ACC112 (cell line): Measurements from ENCODE around the gene LPAR1.

Source experiments
- H2AFZ ChIP-seq: fragments of 200-600 bp; sonication (generic); one replicate; pipeline ENCODE4 v1.6.0; 2017; ENCODE audit warnings: antibody characterized with exemption, low read length; ENCODE audit not compliant: unreplicated experiment
- H3K27ac ChIP-seq: fragments of 200-600 bp; sonication (generic); 2 replicates; pipeline ENCODE4 v1.5.1; 2014; ENCODE audit warnings: low read depth, mild to moderate bottlenecking, antibody characterized with exemption, low read length, moderate library complexity
- H3K27me3 ChIP-seq: fragments of 200-600 bp; sonication (generic); 2 replicates; pipeline ENCODE4 v1.6.1; 2014; ENCODE audit warnings: mild to moderate bottlenecking, antibody characterized with exemption, low read length, moderate library complexity, mixed read lengths; ENCODE audit not compliant: insufficient read depth
- H3K36me3 ChIP-seq: fragments of 200-600 bp; sonication (generic); 2 replicates; pipeline ENCODE4 v1.6.1; 2016; ENCODE audit warnings: mild to moderate bottlenecking, antibody characterized with exemption, low read length, moderate library complexity, mixed read lengths; ENCODE audit not compliant: insufficient read depth
- H3K4me1 ChIP-seq: fragments of 200-600 bp; sonication (generic); one replicate; pipeline ENCODE4 v1.6.1; 2016; ENCODE audit warnings: low read length, mixed read lengths; ENCODE audit not compliant: insufficient read depth, unreplicated experiment, control insufficient read depth
- H3K4me3 ChIP-seq: fragments of 200-600 bp; sonication (generic); 2 replicates; pipeline ENCODE4 v1.5.1; 2014; ENCODE audit warnings: mild to moderate bottlenecking, low read depth, low read length
- H3K79me2 ChIP-seq: fragments of 200-600 bp; sonication (generic); one replicate; pipeline ENCODE4 v1.6.0; 2016; ENCODE audit warnings: low read length; ENCODE audit not compliant: control insufficient read depth, unreplicated experiment, insufficient read depth

Gene LPAR1

GRCh38 chr9:111001526-111001925 is 36.7 kb downstream of the LPAR1 start:
- peaks cover 66% of the 10 kb centered on the region for H3K4me1 ChIP-seq
- H3K36me3 ChIP-seq, result peaks cover 13% of the 10 kb centered on the region; the same call in 1 of the 2 replicates
- H3K79me2 ChIP-seq, result peaks cover 92% of the 10 kb centered on the region
- no peak overlapping the region for H3K27ac ChIP-seq
- no peak overlapping the region for H2AFZ ChIP-seq
- no peaks in the 10 kb centered on the region for H3K27me3 ChIP-seq
- H3K4me3 ChIP-seq, result no peak overlapping the region

DNA sequence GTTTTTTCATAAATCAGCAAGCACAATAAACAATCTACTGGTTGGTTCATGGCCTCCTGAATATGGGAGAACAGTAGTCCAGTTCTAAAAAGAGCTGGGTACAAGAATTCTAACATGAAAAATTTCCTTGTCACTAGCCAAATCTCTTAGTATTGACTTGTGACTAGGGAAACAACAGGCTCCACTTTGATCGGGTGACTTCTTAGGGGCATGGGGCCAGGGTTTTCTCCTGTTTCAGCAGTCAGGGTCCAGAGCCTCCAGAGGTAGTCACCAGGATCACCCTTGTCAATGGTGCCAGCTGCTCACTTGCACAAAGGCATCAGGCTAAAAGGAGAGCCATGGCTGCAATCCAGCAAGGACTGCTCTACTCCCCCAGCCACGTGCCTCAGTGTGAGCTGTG is 38.1 kb downstream of the LPAR1 start:
- Histone ChIP-seq H3K36me3 (peaks cover 13% of the 10 kb centered on the region; the same call in 1 of the 2 replicates), H3K27me3 (no peaks in the 10 kb centered on the region), H2AFZ (no peak overlapping the region), H3K4me3 (no peak overlapping the region), H3K4me1 (peaks cover 70% of the 10 kb centered on the region), H3K79me2 (peaks cover 93% of the 10 kb centered on the region), H3K27ac (no peak overlapping the region)

DNA sequence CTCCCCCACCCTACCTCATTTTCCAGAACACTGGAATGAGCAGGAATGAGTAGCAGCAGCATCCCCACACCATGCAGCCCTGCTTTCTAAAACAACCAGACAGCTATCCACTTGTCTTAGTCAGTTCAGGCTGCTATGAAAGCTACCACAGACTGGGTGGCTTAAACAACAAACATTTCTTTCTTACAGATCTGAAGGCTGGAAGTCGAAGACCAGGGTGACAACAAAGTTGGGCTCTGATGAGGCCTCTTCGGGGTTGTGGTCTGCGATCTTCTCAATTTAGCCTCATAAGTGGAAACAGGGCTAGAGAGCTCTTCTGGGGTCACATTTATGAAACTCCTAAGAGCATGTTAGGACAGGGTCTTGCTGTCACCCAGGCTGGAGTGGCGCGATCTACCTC is 38.9 kb downstream of the LPAR1 start:
- no peak overlapping the region for H3K4me3 ChIP-seq
- peaks cover 94% of the 10 kb centered on the region for H3K79me2 ChIP-seq
- no peaks in the 10 kb centered on the region for H3K27me3 ChIP-seq
- H3K27ac ChIP-seq, result peak overlapping the region; percentile 6; the same call in 1 of the 2 replicates
- no peak overlapping the region for H2AFZ ChIP-seq
- H3K36me3 ChIP-seq, result peaks cover 9% of the 10 kb centered on the region; the same call in 1 of the 2 replicates
- H3K4me1 ChIP-seq, result peaks cover 72% of the 10 kb centered on the region

DNA sequence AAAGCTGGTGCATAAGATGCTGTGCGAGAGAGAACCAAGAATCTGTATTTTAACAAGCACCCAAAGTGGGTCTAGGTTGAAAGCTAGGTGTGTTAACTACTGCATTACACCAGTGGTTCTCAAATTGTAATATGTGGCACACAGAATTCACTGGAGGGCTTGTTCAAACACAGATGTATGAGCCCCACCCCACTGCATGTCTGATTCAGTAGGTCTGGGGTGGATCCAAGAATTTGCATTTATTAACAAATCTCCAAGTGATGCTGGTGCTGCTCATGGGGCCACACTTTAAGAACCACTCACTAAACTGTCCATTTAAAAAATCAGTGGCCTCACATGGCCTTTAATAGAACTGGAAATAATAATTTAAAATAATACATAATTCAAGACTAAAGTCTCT is 40.4 kb downstream of the LPAR1 start:
- no peak overlapping the region for H3K4me3 ChIP-seq
- no peak overlapping the region for H2AFZ ChIP-seq
- H3K36me3 ChIP-seq, result peaks cover 3% of the 10 kb centered on the region; the same call in 1 of the 2 replicates
- H3K27ac ChIP-seq, result peak overlapping the region; percentile 85
- H3K27me3 ChIP-seq, result no peaks in the 10 kb centered on the region
- H3K79me2 ChIP-seq, result peaks cover 91% of the 10 kb centered on the region
- peaks cover 71% of the 10 kb centered on the region for H3K4me1 ChIP-seq

DNA sequence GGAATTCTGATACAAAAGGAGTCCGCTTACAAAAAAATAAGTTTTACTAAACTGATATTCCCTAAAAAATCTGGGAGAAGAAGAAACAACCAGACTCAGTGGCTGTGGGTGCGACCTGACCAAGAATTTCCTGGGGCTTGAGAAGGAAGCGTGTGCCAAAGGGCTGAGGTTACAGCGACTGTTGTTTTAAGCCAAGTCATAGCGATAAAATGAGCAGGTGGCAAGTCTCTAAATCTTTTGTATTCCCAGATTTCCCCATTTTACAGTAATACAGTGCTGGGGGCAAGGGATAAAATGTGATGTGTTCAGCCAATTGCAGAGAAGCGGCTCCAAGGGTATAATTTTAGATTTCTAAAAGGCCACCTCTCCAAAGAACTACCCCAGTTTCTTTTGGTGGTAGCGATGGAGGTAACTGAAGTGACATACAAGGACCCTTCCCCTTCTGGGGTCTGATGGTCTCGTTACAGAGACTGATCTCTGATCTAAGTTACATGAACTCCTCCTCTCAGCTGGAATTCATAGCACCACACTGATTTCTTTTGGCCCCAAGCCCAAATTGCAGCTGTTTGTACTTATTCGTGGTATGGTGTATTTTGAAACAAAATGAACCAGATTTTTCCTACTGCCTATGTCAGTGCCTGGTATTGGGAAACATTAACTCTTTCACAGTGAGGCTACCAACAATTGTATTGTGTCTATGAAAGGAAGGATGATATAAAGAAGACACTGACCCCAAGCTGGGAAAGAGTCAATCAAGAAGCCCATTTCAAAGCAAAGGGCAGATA is 41.6 kb downstream of the LPAR1 start:
- peaks cover 74% of the 10 kb centered on the region for H3K4me1 ChIP-seq
- no peaks in the 10 kb centered on the region for H3K27me3 ChIP-seq
- peaks cover 3% of the 10 kb centered on the region; the same call in 1 of the 2 replicates for H3K36me3 ChIP-seq
- no peak overlapping the region for H3K4me3 ChIP-seq
- H3K27ac ChIP-seq, result peak overlapping the region; percentile 85
- no peak overlapping the region for H2AFZ ChIP-seq
- peaks cover 90% of the 10 kb centered on the region for H3K79me2 ChIP-seq

GRCh38 chr9:110995420-110996340 is 42.6 kb downstream of the LPAR1 start:
- peaks cover 90% of the 10 kb centered on the region for H3K79me2 ChIP-seq
- H2AFZ ChIP-seq, result no peak overlapping the region
- H3K27ac ChIP-seq, result peak overlapping the region; percentile 85

GRCh38 chr9:110994771-110995241 is 43.5 kb downstream of the LPAR1 start:
- H3K79me2 ChIP-seq, result peaks cover 89% of the 10 kb centered on the region
- peaks cover 4% of the 10 kb centered on the region for H3K36me3 ChIP-seq
- H3K4me1 ChIP-seq, result peaks cover 59% of the 10 kb centered on the region
- no peaks in the 10 kb centered on the region for H3K27me3 ChIP-seq
- peak overlapping the region; percentile 85 for H3K27ac ChIP-seq
- H3K4me3 ChIP-seq, result 0 out of 2 replicates have a peak overlapping the region, but pooled peaks have one; percentile 6
- no peak overlapping the region for H2AFZ ChIP-seq

More at GRCh38 chr9:110995420-110996340, 42.6 kb downstream of the LPAR1 start:
- H3K36me3 ChIP-seq, result peaks cover 3% of the 10 kb centered on the region; the same call in 1 of the 2 replicates
- H3K4me1 ChIP-seq, result peaks cover 66% of the 10 kb centered on the region
- no peak overlapping the region for H3K4me3 ChIP-seq
- no peaks in the 10 kb centered on the region for H3K27me3 ChIP-seq

- H3K27ac ChIP-seq, result no peak overlapping the region
- no peak overlapping the region for H2AFZ ChIP-seq
- peaks cover 90% of the 10 kb centered on the region for H3K79me2 ChIP-seq
- H3K4me1 ChIP-seq, result peaks cover 36% of the 10 kb centered on the region
- peaks cover 20% of the 10 kb centered on the region for H3K36me3 ChIP-seq
- no peaks in the 10 kb centered on the region for H3K27me3 ChIP-seq
- no peak overlapping the region for H3K4me3 ChIP-seq
Measured at GRCh38 chr9:110990481-110990880, 47.8 kb downstream of the LPAR1 start.

DNA sequence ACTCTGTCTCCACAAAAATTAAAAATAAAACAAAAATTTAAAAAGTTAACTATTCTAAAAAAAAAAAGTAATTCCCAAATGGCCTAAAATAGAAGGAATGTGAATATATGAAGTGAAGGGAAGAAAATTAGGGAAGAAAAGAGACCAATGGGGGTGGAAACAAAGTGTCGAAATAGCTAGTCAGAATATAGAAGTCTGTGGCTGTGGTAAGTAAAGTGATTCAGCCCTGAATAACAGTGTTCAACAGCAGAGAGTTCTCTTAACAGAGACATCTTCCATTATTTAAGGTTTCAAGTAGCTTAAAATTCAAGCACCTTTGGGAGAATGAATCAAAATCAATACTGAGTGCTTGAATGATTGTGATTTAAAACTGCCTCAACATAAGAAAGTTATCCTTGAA is 51.7 kb downstream of the LPAR1 start:
- Histone ChIP-seq H3K27ac (peak overlapping the region; percentile 14; the same call in 1 of the 2 replicates), H3K4me1 (peaks cover 17% of the 10 kb centered on the region), H3K79me2 (peaks cover 94% of the 10 kb centered on the region), H3K27me3 (no peaks in the 10 kb centered on the region), H3K4me3 (no peak overlapping the region), H2AFZ (no peak overlapping the region), H3K36me3 (peaks cover 20% of the 10 kb centered on the region)

DNA sequence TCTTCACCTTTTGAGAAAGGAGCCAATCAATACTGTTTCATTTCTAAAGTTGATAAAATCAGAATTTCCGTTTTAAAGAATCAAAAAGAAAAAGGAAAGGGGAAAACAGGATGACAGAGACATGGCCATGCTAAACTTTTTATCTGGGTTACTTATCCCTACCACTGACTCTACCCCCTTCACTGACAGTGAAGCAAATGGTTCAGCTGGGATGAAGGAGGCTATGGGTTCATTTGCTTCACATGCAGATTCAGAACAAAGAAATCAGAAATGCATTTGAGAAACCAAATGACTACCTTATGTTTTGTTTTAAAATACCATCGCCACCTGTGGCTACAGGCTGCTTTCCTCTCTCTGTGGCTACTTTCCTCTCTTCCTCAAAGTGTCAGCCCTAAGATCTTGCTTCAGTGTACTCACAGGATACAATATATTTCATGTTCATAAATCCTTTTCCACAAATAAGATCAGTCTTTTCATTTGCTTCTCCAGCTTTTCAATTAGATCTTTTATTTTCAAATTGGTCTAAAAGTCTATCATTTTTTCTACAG is 53.3 kb downstream of the LPAR1 start:
- Histone ChIP-seq H3K27ac (no peak overlapping the region), H3K36me3 (peaks cover 23% of the 10 kb centered on the region), H3K27me3 (no peaks in the 10 kb centered on the region), H3K79me2 (peaks cover 92% of the 10 kb centered on the region), H3K4me1 (peaks cover 24% of the 10 kb centered on the region), H2AFZ (no peak overlapping the region), H3K4me3 (no peak overlapping the region)
